GM21529 (cell line): Measurements from ENCODE around the gene TSC1.
"Not testable (repeated sequence)": the region's sequence is repeated elsewhere in the genome, so short reads cannot be mapped to it uniquely, and the experiment has no call there.

Experiments used
- ATAC-seq: cut with Tn5 transposase; IDR thresholded peaks from one replicate; pipeline ENCODE4 v1.9.1; 2021; ENCODE audit not compliant: unreplicated experiment

TSC1 gene

DNA sequence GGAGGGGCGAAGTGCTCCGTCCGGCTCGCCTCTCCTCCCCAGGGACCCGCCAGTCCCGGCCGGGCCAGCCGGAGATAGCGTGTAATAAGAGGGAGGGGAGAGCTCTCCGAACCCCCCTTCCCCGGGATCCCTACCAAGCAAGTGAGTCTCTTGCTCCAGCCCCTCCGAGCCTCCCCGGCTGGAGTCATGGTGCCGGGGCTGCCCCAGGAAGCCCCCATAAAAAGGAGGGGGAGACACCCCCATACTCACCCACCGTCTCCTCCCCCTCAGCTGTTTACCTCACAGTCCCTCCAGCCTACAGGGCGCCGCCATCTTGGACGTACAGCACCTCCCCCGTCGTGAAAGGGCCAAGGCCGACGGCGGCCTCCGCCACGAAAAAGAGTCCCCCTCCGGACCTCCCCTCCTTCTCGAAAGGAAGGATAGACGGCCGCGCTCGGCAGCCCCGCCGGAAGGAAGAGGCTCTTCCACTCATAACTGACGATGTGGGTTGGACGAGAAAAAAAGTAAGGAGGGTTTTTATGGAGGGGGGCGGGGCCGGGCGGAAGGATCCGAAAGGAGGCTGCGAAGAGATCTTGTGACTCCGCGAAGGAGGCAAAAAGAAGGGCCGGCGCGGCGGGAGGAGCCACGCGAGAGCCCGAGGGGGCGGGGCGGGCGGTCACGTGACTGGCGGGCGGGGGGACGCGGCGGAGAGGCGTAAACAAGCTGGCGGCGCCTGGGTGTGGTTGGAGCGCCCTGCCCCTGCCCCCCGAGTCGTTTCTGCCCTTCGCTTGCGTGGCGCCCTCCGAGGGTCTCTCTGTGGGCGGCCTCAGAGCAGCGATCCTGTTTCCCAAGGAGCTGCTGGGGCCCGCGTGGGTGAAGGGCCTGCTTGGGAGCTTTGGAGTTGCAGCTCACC lies at the start of gene TSC1:
Gene TSC1 (minus strand): TSS at position 323 of the 892 bp plus-strand sequence. CDS start 15,744 bp downstream, outside the sequence.
- peak; percentile 63 for ATAC-seq

DNA sequence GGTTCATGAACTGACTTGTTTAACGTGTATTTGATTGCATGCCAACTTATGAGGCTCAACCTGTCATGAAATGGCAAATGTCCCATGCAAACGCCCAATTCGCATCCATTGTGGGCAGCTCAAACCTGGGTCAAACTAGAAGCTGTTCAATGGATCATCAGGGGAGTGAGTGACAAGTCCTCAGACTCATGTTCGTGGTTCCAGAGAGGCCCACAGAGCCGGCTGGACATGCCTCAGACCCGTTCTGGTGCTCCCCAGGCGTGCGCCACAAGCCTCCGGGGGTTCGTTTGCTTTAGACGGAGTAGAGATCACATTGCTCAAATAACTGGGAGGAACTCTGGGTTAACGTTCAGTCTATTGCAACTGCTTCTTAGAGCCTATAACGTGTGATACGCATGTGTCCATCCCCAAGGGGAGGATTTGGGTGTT lies 49.1 kb upstream of the TSC1 start:
- ATAC-seq: no peak

DNA sequence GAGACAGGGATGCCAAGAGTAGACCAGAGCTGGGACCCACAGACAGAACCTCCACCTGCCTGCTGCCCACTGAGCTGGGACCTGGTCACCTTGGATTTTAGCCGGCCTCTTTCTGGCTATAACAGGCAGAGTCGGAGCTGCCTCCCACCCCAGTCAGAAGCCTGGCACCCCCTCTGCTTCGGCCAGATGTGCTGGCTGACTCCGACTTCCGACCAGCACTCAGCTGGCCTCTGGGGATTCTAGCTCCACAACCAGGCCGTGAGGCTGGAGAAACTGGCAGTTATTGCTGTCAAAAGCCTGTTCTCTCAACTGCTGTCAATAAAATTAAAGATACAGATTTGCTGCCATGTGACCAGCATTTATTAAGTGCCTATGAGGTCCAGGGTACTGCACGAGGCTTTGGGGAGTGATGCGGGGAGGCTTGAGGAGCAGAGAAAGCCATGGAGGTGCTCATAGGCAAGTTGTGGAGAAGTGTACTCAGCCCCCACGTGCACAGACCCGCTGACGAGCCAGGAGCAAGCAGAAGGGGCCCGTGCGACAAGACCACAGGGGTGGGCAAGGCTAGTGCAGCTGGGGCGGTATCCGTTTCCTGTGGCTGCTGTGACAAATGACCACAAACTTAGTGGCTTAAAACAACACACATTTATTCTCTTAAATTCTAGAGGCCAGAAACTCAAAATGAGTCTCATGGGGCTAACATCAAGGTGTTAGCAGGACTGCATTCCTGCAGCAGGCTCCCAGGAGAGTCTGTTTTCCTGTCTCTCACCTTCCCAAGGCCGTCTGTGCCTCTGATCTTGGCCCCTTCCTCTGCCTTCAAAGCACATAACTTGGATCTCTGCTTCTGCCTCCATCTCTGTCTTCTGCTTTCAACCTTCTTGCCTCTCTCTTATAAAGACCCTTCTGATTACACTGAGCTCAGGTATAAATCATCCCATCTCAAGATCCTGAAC lies 47.2 kb upstream of the TSC1 start:
- no peak for ATAC-seq

DNA sequence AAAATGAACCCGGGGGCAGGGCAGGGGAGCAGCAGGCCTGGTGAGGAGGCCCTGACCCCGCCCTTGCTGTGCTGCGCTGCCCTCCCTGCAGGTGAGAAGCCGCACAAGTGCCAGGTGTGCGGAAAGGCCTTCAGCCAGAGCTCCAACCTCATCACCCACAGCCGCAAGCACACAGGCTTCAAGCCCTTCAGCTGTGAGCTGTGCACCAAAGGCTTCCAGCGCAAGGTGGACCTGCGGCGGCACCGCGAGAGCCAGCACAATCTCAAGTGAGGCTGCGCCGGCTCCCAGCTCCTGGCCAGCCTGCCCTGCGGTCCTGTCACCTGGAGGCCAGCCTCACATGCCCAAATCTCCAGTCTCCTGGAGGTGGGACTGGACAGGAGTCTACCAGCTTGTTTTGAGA lies 46.4 kb upstream of the TSC1 start:
- ATAC-seq: no peak

DNA sequence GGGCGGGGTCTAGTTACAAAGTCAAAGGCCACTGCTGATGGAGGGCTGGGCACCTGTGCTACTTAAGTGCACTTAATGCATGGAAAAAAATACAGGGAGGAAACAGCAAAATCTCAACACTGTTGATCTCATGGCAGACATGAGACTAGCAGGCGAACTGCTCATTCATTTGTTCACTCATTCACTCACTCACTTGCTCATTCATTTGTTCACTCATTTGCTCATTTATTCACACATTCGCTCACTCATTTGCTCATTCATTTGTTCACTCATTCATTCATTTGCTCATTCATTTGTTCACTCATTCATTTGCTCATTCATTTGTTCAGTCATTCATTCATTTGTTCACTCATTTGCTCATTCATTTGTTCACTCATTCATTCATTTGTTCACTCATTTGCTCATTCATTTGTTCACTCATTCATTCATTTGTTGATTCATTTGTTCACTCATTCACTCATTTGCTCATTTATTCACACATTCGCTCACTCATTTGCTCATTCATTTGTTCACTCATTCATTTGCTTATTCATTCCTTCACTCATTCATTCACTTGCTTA lies 45.7 kb upstream of the TSC1 start:
- ATAC-seq: not testable (repeated sequence)

DNA sequence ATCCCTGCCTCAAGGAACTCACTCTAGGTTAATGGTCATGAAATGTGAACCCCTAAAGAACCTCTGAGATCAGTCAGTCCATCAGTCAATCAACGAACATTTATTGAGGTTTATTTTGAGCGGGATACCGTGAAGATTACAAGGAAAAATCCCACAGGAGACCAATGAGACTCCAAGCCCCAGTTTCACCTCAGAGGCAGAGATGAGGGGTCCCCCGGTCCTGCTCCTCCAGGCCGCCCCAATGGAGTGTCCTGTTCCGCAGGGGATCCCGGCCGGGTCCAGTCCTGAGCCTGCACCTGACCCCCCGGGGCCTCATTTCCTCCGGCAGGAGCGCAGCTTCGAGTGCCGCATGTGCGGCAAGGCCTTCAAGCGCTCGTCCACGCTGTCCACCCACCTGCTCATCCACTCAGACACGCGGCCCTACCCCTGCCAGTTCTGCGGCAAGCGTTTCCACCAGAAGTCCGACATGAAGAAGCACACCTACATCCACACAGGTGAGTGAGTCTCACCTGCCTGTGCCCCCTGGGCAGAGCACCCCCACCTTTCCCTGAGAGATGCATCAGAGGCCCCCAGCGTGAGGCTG lies 45.1 kb upstream of the TSC1 start:
- ATAC-seq: no peak

DNA sequence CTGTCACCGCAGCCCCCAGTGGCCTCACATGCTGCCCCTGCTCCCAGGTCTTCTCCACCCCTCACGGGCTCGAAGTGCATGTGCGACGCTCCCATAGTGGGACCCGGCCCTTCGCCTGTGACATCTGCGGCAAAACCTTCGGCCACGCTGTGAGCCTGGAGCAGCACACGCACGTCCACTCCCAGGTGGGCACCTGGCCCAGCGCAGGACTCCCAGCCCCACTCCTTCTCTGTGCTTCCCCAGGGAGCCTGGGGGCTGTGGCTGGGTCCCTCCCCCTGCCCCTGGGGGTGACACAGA lies 44.5 kb upstream of the TSC1 start:
- no peak for ATAC-seq

DNA sequence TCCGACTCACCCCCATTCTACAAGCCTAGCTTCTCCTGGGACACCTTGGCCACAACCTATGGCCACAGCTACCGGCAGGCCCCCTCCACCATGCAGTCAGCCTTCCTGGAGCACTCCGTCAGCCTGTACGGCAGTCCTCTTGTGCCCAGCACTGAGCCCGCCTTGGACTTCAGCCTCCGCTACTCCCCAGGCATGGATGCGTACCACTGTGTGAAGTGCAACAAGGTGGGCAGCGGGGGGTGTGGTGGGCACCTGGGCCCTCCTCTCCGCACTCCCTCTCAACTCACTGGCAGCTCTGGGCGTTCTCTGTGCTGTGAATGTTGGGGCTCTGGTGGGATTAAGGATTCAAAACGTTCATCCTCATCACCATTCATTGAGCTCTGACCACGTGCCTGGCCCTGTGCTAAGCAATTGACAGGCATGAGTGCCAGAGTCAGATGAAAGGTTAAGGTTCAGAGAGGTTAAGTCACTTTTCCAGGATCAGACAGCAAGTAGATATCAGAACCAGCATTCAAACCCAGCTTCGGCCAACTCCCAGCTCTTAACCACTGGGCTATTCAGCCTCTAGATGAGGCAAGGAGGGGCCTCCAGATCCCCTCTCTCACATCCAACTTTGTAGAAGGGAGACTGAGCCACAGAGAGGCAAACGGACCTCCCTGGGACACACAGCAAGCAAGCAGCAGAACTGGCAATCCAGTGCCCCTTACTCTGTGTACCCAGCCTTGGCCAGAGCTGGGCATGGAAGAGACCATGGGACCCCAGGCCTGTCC lies 44.0 kb upstream of the TSC1 start:
- ATAC-seq: no peak

DNA sequence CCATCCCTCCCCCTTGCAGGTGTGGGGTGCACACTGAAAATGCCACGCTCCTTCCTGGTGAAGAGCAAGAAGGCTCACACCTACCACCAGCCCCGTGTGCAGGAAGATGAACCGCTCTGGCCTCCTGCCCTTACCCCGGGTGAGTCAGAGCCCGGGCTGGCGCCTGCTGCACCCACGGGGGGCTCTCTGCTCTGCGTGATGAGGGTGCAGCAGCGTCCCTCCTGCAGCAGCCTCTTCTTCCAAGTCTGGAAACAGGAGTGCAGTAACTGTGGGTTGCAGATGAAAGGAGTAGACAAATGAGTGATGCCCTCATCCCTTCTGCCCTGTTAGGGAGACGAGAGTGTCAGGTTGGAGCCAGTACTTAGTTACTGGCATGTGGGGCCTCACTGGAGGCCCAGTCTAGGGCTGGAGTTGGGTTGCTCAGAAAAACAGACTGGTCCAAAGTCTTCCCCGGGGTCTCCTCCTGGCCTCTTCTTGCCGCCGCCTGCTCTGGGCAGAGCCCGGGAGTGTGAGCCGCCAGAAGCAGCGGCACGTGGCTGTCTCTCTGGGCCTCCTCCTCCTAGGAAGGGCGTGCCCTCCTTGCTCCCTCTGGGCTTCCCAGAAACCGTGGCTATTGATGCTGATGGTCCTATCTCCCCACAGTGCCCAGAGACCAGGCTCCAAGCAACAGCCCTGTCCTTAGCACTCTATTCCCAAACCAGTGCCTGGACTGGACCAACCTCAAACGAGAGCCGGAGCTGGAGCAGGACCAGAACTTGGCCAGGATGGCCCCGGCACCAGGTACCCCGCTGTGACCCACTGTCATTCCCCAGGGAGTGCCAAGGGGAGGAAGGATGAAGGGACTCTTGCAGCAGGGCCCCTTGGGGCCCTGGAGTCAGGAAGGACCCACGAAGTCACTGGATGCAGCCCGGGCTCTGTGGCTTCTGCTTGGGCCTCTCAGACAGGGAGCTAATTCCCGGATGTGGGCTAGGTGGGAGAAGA lies 42.5 kb upstream of the TSC1 start:
- no peak for ATAC-seq

DNA sequence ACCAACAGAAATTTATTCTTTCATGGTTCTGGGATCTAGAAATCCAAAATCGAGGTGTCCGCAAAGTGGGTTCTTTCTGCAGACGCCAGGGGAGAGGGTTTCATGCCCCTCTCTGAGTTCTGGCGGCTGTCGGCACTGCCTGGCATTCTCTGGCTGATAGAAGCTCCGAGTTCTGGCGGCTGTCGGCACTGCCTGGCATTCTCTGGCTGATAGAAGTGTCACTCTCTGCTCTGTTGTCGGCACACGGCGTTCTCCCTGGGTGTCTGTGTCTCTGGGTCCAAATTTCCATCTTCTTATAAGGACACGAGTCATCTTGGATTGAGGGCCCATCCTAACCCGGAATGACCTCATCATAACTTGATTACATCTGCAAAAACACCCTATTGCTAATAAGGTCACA lies 41.7 kb upstream of the TSC1 start:
- ATAC-seq: no peak

DNA sequence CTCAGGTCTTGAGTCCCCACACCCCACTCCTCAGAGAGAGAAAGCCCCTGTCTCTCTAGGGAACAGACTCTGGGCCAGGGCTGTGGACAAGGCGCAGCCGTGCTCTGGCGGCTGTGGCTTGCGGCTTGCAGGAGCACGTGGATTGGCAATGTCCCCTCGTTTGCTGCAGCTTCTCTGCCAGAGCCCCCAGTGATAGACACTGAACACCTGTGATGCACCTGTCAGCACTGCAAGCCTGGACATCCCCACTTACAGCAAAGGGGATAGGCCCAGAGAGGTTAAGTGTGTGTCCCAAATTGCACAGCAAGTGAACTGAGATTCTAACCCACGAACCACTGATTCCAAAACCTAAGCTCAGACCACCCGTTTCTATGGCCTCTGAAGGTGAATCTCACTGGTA lies 41.1 kb upstream of the TSC1 start:
- no peak for ATAC-seq

DNA sequence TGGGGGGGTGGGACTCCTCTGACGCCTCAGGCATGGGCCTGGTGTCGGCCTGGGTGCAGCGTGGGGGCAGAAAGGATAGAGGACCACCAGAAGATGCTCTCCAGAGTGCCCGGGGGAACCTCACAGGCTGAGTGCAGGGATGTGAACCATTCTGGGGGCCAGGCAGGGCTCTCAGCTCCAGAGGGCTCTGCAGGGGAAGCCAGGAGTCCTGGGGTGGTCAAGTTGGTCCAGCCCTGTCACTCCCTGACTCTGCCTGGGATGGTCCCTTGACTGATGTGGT lies 40.6 kb upstream of the TSC1 start:
- ATAC-seq: no peak

DNA sequence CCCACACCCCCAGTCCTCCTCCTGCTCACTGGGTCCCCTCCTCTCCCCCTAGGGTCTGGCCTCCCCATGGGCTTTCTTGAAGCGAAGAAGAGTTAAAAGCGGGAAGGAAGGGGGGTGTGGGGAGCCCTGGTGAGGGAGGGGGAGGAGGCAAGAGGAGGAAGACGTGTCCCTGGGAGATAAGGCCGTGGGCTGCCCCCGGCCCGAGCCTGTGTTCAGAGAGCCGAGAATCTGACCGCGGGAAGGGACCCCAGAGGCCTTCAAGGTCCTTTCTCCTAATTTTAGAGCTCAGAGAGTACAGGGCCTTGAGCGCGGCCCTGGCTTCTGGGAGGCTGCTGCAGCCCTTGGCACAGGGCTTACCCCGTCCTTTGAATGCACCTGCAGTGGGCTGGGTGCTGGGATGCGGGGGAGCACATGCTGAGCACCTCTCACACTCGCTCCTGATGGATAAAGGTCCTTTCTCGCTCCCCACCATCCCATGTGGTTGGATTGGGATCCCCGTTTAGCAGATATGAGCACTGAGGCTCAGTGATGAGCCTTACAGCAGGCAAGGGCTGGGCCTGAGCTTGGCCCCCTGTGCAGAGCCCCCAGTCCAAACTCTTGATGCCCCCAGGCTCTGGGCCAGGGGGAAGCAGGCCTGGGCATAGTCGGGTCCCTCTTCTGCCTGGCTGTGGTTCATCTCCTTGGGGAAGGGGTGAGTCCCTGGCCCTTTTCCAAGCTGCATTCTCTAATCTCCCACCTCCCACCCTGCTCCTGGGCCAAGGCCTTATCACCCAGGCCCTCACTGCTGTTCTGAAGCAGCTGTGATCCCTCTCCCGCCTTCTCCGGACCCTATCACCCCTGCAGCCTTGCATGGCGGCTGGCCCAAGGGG lies 40.0 kb upstream of the TSC1 start:
- no peak for ATAC-seq

DNA sequence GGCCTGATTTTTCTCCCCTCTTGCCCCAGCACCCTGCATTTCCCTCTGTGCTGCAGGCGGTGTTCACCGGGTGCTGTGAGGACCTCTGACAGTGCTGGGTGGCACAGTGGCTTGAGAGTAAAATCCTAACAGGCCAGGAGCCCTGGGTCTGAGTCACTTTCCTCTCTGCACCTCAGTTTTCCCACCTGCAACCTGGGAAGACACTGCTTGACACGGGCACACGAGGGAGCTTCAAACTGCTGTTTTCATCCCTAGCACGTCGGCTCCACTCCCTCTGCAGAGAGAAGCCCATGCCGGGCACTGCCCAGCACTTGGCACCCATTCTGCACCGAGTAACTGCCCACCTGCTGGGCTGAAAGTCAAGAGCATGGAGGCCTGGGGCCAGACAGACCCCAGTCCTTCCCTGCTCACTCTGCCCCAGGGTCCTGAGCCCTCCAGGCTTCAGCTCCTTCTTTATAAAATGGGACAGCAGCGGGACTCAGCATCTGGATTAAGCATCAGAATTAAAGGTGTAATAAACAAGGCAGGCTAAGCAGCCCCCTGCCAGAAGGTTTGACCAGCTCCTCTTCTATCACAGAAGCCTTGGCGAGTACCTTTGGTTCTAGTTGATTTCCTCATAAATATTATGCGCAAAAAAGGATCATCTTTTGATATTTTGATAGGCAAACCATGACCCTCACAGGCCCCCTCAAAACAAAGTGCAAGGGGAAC lies 39.2 kb upstream of the TSC1 start:
- ATAC-seq: no peak

DNA sequence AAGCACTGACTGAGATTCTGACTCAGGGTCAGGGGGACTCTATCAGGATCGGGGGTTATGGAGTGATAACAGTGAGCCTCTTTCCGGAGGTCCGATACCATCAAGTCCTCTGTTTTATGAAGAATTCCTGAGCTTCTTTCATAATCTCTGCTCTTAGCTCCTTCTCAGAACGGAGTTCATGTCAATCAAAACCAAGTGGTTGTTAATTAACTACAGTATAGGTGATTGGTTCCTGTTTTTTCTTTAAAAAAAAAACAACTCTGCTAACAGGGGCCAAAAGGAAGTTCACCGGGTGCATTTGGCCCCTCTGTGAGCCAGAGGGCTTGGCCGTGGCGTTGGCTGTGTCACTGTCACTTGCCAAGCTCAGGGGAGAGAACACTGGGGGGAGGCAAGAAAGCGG lies 38.0 kb upstream of the TSC1 start:
- peak; percentile 52 for ATAC-seq

DNA sequence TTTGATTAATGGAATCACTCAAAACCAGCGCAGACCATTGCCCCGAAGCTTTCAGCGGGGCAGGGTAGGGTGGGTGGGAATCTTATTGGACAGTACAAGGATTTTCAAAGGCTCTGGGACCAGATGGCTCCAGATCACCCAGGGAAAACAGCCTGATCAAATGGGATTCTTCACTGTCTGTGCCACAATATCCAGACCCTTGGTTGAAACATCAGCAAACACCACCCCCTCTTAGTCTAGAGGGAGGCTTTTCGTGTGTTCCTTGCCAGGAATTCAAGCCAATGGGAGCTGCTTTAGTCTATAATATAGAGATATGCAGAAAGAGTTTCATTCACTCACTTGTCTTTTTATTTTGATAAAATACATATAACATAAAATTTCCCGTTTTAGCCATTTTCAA lies 35.7 kb upstream of the TSC1 start:
- no peak for ATAC-seq

DNA sequence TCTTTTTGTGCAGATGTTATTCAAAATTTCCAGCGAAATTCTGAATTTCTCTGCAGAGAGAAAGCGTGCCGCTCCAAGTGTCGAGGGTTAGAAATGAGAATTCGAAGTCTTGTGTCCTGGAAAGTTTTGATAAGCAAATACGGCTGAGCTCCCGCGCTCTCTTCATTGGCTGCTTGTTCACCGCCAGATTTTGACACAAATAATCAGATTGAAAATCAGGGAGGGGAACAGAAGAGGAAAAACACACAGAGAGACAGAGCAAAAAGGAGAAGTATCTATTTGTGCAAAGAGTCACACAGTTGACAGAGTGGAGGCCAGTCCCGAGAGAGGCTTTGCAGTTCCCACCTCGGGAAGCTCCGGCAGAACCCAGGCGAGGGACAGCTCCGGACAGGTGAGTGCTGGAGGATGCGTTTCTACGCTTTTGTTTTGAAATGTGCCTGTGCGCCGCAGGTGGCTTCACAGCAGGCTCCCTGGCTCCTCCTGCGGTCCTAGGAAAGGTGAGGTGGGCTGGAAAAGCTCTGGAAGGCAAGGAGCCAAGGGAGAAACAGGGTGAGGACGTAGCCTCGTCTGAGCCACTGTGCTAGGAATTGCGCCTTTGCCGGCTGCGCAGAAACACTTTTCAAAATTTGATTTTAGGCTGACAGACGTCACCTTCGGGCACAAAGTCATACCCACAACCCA lies 34.2 kb upstream of the TSC1 start, which contains the start of gene GFI1B:
Gene GFI1B (plus strand): TSS at position 244 of the 681 bp plus-strand sequence. CDS start 7,985 bp downstream, outside the sequence.
- no peak for ATAC-seq
